GM12873 (cell line): ENCODE results near the gene LRCH1.

ENCODE experiments used
- CTCF ChIP-seq: IDR thresholded peaks from 2 replicates; pipeline ENCODE4 v1.5.1; 2012; ENCODE audit warnings: low read depth, mild to moderate bottlenecking, moderate library complexity, low read length, control low read depth; ENCODE audit not compliant: insufficient read depth; ENCODE audit errors: missing control alignments

The LRCH1 gene

DNA sequence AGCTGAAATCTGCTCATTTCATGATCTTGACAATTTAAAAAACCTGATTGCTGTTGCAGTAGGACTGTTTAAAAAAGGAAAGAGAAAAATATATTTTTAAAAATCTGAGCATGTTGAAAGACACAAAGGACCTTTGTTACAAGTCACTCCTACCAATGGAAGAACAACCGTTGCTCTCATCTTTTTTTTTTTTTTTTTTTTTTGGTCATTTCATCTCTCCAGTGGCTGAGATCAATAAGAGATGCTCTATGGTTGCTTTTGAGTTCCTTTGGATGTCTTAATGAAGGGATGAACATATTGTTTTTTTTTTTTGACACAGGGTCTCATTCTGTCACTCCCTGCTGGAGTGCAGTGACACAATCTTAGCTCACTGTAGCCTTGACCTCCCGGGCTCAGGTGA, 29.2 kb downstream of the LRCH1 start:
- TF ChIP-seq CTCF, result no peak

GRCh38 chr13:46586751-46587514, 34.0 kb downstream of the LRCH1 start:
- TF ChIP-seq CTCF, result no peak

DNA sequence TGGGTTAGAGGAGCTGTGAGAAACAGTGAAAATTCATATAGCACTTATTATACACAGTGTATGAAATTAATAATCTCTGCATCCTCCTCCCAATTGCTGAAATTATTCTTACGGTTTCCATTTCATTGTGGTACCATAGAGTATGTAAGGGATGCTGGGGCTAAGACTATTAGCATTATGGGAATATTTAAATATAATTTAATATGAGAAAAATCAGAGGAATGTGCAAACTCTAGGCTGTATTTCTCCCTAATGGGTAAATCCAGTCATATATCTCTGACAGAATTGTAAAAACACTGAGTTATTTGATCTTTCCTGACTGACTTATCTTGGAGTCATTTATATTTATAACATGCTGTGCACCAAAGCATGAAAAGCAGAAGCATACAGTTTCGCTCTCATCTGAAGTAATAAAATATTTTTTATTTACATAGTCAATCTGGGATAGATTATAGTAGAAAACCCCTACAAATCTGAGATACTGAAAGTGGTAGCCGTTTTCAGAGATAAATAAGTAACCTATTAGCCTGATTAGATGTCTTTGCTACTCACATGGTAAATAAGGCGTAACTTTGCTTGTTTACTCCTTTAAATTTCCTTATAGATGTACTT, 34.9 kb downstream of the LRCH1 start:
- TF ChIP-seq CTCF, result no peak

GRCh38 chr13:46592385-46592784, 39.4 kb downstream of the LRCH1 start:
- no peak for TF ChIP-seq CTCF

DNA sequence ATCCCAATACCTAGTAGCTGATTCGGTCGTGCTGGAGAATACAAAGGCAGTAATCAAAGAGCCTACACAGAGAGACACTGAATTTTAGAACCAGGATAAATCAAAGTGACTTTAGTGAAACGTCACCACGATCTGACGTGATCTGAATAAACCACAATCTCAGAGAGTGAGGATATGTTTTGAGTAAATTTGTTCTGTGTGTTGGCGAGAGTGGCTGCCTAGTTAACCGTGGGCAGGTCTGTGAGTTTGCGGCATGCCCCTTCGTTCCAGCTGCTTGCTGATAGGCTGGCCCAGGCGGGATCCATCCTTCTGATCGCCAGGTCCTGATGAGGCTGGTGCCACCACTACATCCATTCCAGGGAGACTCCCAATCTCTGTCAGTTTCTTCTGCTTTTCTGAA, 40.4 kb downstream of the LRCH1 start:
- TF ChIP-seq CTCF, result no peak

DNA sequence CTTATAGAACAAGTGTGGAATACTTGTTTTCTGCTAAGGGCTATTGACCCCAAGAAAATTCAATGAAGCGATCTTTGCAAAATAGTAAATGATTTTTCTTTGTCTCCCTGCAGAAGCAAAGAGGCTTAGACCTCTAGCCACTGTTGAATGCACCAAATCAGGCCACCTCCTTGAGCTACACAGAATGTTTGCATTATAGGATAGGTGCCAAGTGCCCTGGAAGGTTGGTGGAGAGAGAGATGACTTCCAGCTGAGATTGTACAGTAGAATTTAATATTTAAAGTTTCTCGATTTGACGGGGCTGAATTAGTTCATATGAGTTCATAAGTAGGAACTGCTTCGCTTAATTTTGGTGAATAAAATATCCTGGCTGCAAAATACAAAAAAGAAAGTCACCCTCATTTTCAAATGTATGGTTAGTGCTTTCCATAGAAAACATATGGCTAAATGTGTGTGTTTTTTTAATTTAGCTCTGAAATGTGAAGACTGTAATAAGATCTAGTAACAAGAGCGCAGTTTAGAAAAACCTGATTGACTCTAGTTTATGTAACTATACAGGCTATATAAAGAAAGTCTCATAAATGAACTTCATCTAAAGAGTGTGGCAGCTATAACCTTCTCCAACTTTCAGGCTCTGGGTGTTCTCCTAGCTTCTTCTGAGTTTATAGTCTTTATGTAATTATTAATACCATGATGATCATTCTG, 41.6 kb downstream of the LRCH1 start:
- TF ChIP-seq CTCF, result no peak

DNA sequence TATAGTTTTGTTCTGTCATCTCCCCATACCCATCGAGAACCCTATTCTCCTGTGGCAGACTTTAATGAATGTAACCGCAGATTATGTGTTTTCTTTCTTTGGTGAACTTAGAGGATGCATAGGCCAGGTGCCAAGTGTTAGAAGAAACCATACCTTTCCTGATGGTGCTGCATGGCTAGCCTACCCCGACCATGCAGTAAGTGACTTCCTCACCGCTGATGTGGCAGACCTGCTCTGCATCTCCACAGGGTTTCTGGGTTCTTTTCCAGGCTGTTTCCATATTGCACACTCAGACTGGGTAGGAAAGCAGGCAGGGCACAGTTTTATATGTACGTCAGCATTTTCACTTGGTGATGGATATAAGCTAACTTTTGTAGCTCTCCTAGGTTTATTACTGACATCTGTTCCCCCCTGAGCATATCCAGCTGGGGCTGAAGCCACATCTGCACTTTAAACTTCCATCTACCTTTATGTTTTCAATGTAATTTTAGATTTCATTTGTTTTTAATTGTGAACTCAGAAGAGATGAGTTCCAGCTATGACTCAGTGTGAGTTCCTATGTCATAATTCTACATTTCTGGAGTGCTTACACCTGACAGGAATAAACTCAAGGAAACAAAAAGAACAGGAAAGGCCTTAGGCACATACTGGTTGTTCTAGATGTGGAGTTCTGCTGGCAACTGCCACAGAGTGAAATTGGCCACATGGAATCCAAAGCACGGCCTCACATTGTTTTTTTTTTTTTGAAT, 42.3 kb downstream of the LRCH1 start:
- no peak for TF ChIP-seq CTCF
